Activated CD4-positive, alpha-beta T cell treated with anti-CD3 and anti-CD28 coated beads for 24 hours (primary cell): ENCODE results near the gene THSD7A.

Source experiments
- DNase-seq, 2 donors: peaks; one replicate each; pipeline ENCODE4 v3.0.0-alpha.2; 2020; ENCODE audit warnings: low read depth in 2 of 2

THSD7A gene

GRCh38 chr7:11810043-11810625, 21.9 kb downstream of the THSD7A start:
- no peak for DNase-seq

- no peak for DNase-seq
Measured at GRCh38 chr7:11807000-11807399, 25.0 kb downstream of the THSD7A start.

- DNase-seq = no peak
Measured at GRCh38 chr7:11804621-11805020, 27.4 kb downstream of the THSD7A start.

DNA sequence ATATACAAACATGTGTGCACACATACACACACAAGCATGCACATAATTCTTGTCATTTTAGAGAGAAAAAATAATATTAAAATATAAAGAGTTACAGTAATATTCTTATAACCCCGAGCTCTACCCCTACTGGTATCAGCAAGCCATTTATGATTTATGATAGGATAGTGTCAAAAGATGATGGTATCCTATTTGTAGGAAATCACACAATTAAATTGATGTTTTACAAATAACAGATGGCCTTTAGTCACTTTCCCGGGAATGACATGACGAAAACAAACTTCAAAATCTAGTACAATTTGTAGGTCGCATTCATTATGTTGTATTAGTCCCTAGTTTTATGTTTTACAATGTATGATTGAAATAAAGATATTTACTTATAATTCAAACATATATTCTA, 36.8 kb downstream of the THSD7A start:
- no peak for DNase-seq

- no peak for DNase-seq
Measured at GRCh38 chr7:11792166-11792565, 39.8 kb downstream of the THSD7A start.

GRCh38 chr7:11788568-11788967, 43.4 kb downstream of the THSD7A start:
- no peak for DNase-seq

GRCh38 chr7:11787534-11787933, 44.5 kb downstream of the THSD7A start:
- DNase-seq = no peak

- no peak for DNase-seq
Measured at GRCh38 chr7:11786186-11786585, 45.8 kb downstream of the THSD7A start.

- no peak for DNase-seq
Measured at GRCh38 chr7:11784769-11785536, 47.0 kb downstream of the THSD7A start.

DNA sequence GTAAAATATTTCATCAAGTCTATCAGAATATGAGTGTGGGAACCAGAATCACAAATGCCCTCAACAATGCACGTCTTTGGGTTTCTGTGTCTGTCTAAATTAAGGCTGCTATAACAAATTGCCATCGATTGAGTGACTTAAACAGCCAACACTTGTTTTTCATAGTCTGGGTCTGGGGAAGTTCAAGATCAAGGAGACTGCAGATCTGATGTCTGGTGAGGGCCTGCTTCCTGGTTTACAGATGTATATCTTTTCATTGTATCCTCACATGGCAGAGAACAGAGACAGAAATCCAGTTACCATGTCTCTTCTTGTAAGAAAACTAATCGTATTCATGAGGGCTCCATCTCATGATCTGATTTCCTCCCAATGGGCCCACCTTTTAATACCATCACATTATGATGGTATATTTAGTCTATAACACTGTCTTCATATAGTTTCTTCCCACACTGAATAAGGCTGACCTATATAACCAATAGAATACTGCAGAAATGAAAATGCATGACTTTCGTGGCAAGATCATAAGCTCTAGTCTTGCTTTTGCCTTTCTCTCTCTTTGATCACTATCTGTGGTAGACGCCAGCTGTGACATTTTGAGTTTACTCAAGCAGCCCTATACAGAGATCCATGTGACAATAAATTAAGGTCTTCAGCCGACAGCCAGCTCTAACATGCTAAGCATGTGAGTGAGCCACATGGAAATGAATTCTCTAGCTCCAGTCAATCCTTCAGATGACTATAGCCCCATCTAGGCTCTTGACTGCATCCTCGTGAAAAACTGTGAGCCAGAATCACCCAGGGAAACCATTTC, 51.9 kb downstream of the THSD7A start:
- DNase-seq = no peak

DNA sequence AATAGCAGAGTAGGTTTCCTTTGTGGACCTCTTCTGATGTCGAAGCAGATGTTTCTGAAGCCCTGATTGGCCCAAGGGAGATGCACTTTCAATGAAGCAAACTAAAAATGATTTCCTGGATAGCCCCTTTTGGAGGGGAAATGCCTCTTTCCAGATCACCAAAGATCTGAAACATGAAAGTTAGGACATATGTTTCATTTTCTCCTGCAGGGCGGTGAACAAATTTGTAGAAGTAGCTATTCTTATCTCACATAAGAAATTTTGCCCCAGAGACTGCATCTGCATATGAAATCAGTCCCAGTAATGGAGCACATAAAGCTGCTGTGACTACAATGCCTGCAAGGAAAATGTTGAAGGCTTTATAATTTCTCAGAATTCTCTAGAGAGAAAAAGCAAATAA, 56.0 kb downstream of the THSD7A start:
- DNase-seq = no peak

- DNase-seq = no peak
Measured at GRCh38 chr7:11775401-11775800, 56.6 kb downstream of the THSD7A start.

DNA sequence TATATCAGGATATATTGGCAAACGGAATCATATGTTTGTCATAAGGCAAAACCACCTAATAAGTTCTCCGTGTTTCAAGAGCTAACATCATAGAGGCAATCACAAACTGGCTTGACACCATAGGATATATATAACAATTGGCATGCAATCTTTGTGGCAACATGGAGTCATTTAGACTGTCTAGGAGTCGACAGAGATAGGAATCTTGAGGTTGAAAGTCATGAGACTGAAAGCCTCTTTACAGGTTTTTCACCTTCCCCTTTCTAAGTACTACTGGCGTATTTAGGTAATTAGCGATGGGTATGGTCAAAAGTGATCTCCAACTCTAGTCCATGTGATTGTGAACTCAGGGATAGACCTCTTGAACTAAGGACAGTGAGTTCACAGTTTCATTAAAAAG, 63.7 kb downstream of the THSD7A start:
- DNase-seq = no peak

- no peak for DNase-seq
Measured at GRCh38 chr7:11767148-11767547, 64.8 kb downstream of the THSD7A start.

GRCh38 chr7:11760372-11760771, 71.6 kb downstream of the THSD7A start:
- DNase-seq = no peak

- DNase-seq = no peak
Measured at GRCh38 chr7:11758627-11759111, 73.3 kb downstream of the THSD7A start.

DNA sequence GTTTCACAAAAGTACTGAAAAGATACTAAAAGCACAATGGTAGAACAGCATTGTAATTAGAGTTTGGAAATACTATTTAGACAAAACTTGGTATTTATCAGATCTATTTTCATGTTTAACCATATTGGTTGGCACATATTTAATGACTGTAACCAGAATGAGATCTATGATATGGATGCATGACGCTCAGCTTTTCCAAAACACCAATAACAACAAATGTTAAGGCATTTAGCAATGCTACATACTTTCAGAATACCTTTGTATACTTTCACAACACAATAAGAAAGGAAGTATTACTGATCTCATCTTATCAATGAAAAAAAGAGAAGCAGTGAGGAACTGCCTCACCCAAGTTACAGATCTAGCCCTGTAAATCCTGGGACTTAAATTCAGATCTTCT, 74.8 kb downstream of the THSD7A start:
- no peak for DNase-seq

DNA sequence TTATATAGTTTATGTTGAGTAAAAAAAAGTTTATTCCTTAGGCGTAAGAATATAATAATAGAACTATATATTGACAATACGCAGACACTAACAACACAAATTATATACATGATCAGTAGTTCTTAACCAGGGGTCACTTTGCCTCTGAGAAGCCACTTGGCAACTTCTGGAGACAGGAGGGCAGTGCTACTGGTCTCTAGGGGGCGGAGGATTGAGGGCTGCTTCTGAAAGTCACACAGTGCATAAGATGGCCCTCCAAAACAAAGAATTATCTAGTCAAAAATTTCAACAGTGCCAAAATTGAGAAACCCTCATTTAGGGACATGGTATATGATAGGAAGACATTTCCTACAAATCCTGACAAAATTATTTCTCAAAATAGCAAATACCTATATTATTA, 77.1 kb downstream of the THSD7A start:
- no peak for DNase-seq

DNA sequence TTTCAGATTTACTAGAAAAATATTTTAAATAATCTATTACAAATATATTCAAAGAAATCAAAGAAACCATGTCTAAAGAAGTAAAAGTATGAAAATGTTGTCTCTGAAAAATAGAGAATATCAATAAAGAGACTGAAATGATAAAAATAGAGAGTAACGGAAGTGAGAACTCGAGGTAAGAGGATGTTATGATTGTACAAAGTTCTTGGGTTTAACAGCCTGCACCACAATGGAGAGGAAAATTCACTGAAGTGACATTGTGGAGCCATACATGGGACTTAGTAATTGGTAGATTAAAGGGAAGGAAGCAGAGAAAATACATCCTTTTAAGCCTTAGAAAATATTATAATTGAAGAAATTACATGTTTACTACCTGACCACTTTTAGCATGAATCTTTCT, 77.9 kb downstream of the THSD7A start:
- no peak for DNase-seq

DNA sequence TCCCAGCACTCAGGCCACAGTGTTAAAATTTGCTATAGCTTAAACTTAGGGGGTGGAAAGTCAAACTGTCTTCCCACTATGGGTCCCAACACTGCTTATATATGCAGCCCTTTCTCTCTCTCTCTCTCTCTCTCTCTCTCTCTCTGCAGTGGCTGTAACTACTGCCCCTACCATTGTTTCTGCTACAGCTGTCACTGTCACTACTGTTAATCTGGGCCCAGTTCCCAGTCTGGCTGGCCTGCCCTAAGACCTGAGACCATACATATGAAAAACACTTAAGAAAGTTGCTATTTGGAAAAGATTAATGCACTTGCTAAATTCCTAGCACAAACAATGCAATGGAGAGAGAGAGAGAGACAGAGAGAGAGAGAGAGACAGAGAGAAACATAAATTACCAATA, 78.6 kb downstream of the THSD7A start:
- DNase-seq = no peak

DNA sequence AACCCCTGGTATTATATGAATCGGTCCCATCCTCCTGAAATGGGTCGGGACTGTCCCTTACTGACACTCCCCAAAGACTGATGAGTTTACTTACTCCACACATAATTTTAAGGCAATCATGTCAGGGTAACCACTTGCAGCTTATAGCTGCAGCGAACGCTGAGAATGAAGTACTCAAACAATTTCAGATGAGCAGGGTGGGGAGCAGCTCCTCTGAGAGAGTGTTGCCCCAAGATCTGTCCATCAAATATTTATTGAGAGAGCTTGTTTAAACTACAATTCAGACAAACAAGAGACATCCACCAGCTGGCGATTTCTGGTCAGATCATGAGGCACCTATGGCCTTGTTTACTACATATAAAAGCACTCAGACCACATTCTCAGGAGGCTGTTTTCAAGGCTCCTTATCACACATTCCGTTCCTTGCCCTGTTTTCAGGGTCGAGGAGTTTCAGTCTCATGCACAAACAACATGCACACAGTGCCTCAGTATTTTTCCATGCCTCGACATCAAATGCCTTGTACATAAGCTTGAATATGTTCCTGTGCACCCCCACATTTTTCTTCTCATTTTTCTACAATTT, 80.1 kb downstream of the THSD7A start:
- no peak for DNase-seq

DNA sequence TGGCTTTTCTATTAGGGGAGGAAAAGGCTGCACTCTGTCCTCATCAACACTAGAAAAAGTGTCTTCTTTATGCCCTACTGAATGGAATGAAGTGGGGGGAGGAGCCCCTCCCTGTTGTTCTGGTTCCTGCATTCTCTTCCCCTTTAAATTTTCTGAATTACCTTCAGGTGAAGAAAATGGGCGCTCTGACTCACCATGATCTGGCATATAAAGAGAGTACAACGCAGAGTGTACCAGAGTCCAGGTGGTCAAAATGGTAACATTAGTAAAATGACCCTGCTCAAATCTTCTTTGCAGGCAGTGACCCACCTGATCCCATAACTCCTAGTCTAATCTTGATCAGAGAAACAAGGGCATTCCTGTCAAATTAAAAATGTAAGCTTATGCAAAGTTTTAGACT, 80.7 kb downstream of the THSD7A start:
- DNase-seq = no peak
